Panc1 (cell line): ENCODE data around the gene CNKSR3.

Experiments
- SIN3A ChIP-seq: IDR thresholded peaks from 2 replicates; pipeline ENCODE4 v1.6.1; 2012; ENCODE audit warnings: low read depth, mild to moderate bottlenecking, low read length, moderate library complexity, borderline replicate concordance; ENCODE audit not compliant: insufficient read depth
- TCF7L2 ChIP-seq: IDR thresholded peaks from 2 replicates; pipeline ENCODE4 v1.6.1; 2011; ENCODE audit warnings: mild to moderate bottlenecking, low read depth, low read length, inconsistent platforms
- TF ChIP-seq, protein P1 (sequence below): fragments of 450-650 bp; IDR thresholded peaks from 2 replicates; pipeline ENCODE4 v1.5.1; 2017; ENCODE audit warnings: mild to moderate bottlenecking
- TF ChIP-seq, protein P2 (sequence below), 2 experiments: IDR thresholded peaks; 2 replicates each; pipeline ENCODE4 v1.6.1; 2011 to 2012; ENCODE audit warnings: low read depth in 2 of 2, control low read depth in 1 of 2, low read length in 1 of 2, mild to moderate bottlenecking in 1 of 2, moderate library complexity in 1 of 2; ENCODE audit not compliant: insufficient read depth in 1 of 2

DNA sequence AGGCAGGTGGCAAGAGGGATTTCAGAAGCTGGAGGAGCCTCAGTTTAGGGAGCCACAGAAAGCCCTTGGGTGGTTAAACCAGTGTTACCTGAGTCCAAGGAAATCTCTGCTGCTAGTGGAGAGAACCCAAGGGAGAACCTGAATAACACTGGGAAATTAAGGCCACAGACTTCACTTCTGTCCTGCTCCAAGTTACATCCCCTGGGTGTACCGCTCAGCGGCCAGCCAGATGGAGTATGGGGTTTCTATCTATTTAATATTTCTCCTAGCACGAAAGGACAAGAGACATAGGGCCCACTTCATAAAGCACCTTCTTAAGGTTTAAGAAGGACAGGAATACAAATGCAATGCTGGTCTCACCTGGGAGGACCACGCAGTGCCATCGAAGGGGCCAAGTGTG, 5.8 kb upstream of the CNKSR3 start:
- TF ChIP-seq, protein P1, sequence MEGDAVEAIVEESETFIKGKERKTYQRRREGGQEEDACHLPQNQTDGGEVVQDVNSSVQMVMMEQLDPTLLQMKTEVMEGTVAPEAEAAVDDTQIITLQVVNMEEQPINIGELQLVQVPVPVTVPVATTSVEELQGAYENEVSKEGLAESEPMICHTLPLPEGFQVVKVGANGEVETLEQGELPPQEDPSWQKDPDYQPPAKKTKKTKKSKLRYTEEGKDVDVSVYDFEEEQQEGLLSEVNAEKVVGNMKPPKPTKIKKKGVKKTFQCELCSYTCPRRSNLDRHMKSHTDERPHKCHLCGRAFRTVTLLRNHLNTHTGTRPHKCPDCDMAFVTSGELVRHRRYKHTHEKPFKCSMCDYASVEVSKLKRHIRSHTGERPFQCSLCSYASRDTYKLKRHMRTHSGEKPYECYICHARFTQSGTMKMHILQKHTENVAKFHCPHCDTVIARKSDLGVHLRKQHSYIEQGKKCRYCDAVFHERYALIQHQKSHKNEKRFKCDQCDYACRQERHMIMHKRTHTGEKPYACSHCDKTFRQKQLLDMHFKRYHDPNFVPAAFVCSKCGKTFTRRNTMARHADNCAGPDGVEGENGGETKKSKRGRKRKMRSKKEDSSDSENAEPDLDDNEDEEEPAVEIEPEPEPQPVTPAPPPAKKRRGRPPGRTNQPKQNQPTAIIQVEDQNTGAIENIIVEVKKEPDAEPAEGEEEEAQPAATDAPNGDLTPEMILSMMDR: no peak
- TF ChIP-seq, protein P2, sequence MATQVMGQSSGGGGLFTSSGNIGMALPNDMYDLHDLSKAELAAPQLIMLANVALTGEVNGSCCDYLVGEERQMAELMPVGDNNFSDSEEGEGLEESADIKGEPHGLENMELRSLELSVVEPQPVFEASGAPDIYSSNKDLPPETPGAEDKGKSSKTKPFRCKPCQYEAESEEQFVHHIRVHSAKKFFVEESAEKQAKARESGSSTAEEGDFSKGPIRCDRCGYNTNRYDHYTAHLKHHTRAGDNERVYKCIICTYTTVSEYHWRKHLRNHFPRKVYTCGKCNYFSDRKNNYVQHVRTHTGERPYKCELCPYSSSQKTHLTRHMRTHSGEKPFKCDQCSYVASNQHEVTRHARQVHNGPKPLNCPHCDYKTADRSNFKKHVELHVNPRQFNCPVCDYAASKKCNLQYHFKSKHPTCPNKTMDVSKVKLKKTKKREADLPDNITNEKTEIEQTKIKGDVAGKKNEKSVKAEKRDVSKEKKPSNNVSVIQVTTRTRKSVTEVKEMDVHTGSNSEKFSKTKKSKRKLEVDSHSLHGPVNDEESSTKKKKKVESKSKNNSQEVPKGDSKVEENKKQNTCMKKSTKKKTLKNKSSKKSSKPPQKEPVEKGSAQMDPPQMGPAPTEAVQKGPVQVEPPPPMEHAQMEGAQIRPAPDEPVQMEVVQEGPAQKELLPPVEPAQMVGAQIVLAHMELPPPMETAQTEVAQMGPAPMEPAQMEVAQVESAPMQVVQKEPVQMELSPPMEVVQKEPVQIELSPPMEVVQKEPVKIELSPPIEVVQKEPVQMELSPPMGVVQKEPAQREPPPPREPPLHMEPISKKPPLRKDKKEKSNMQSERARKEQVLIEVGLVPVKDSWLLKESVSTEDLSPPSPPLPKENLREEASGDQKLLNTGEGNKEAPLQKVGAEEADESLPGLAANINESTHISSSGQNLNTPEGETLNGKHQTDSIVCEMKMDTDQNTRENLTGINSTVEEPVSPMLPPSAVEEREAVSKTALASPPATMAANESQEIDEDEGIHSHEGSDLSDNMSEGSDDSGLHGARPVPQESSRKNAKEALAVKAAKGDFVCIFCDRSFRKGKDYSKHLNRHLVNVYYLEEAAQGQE (IDR thresholded peaks at IDR 0.05; ENCODE audit: insufficient read depth in 1 of 2, low read depth in 2 of 2, low read length in 1 of 2): no peak
- TF ChIP-seq SIN3A (no peak), TCF7L2 (no peak)
